Fibroblast of lung (primary cell): ENCODE results near the gene TRPM3. TPM values are rescaled to one million over a fixed set of nuclear protein-coding genes. Genes with fewer than 3 reads are reported as not detected.

Experiments
- DNase-seq, 2 donors: peaks; one replicate each; pipeline versions ENCODE4 v3.0.0 to v3.0.0-alpha.2; 2010; ENCODE audit warnings: low read depth in 2 of 2
- H2AFZ ChIP-seq: 2 replicates; pipeline ENCODE4 v1.5.1; 2012; ENCODE audit warnings: low read length, control low read depth, inconsistent platforms
- H3K27ac ChIP-seq: 2 replicates; pipeline ENCODE4 v1.5.1; 2011; ENCODE audit warnings: low read length, control low read depth; ENCODE audit not compliant: insufficient read depth
- H3K27me3 ChIP-seq: 2 replicates; pipeline ENCODE4 v1.5.1; 2011; ENCODE audit warnings: mild to moderate bottlenecking, low read length; ENCODE audit not compliant: control insufficient read depth, insufficient read depth
- H3K36me3 ChIP-seq: 2 replicates; pipeline ENCODE4 v1.5.1; 2011; ENCODE audit warnings: low read length; ENCODE audit not compliant: control insufficient read depth, insufficient read depth
- H3K4me1 ChIP-seq: 2 replicates; pipeline ENCODE4 v1.5.1; 2011; ENCODE audit warnings: low read length; ENCODE audit not compliant: control insufficient read depth, insufficient read depth; ENCODE audit errors: extremely low read depth
- H3K4me2 ChIP-seq: 2 replicates; pipeline ENCODE4 v1.5.1; 2011; ENCODE audit warnings: low read length, control low read depth; ENCODE audit not compliant: insufficient read depth; ENCODE audit errors: extremely low read depth
- H3K4me3 ChIP-seq, 4 experiments: fragments of 200-600 bp in 1 of 4; sonication (generic) in 1 of 4; replicated peaks in 1 of 4; 2 replicates each; pipeline ENCODE4 v1.5.1; 2011 to 2016; ENCODE audit warnings: low read length in 4 of 4, low read depth in 3 of 4, mild to moderate bottlenecking in 3 of 4, control low read depth in 2 of 4, inconsistent platforms in 1 of 4, mixed read lengths in 1 of 4; ENCODE audit not compliant: insufficient read depth in 1 of 4; ENCODE audit errors: control extremely low read depth in 1 of 4
- H3K79me2 ChIP-seq: 2 replicates; pipeline ENCODE4 v1.5.1; 2012; ENCODE audit warnings: mild to moderate bottlenecking, low read length, inconsistent platforms; ENCODE audit not compliant: control insufficient read depth, insufficient read depth
- H3K9ac ChIP-seq: 2 replicates; pipeline ENCODE4 v1.5.1; 2011; ENCODE audit warnings: mild to moderate bottlenecking, low read length, control low read depth; ENCODE audit not compliant: insufficient read depth
- H3K9me3 ChIP-seq: 2 replicates; pipeline ENCODE4 v1.5.1; 2012; ENCODE audit warnings: low read depth, low read length; ENCODE audit not compliant: control insufficient read depth, insufficient read depth
- H4K20me1 ChIP-seq: 2 replicates; pipeline ENCODE4 v1.5.1; 2011; ENCODE audit warnings: low read length; ENCODE audit not compliant: control insufficient read depth, insufficient read depth; ENCODE audit errors: extremely low read depth
- EZH2 ChIP-seq: IDR thresholded peaks from 2 replicates; pipeline ENCODE4 v1.5.1; 2012; ENCODE audit warnings: low read length, control low read depth, mild to moderate bottlenecking; ENCODE audit errors: missing control alignments
- polyA plus RNA-seq, 2 donors: library from polyadenylated mRNA; depleted of rRNA in 1 of 2; stranded (reverse) in 1 of 2; unstranded in 1 of 2; fragments of >200 nt; gene quantifications; 2 replicates each; pipeline ENCODE4 v1.2.1, GENCODE V29; 2011 to 2012; ENCODE audit warnings: missing spikeins in 1 of 2
- total RNA-seq: library from RNA; depleted of rRNA; stranded (reverse); fragments of >200 nt; gene quantifications from 2 replicates; pipeline ENCODE4 v1.2.1, GENCODE V29; 2014
- TF ChIP-seq, protein P1 (sequence below), 2 donors: IDR thresholded peaks in 1 of 2; conservative IDR thresholded peaks in 1 of 2; 1 replicate in 1 of 2; 2 replicates in 1 of 2; pipeline ENCODE4 v1.5.1; 2011 to 2012; ENCODE audit warnings: low read length in 2 of 2, control low read depth in 1 of 2, inconsistent platforms in 1 of 2, low read depth in 1 of 2, mild to moderate bottlenecking in 1 of 2

TRPM3 gene
- total and polyA plus RNA-seq, 2 donors (not counting 1 experiment from before 2014, with no cell fraction given) = 0.05 to 0.50 TPM

GRCh38 chr9:71003346-71003745, 118.1 kb downstream of the TRPM3 start:
- H3K9me3 ChIP-seq = no peaks in the 10 kb centered on the region
- no peak for TF ChIP-seq EZH2
- TF ChIP-seq, protein P1, sequence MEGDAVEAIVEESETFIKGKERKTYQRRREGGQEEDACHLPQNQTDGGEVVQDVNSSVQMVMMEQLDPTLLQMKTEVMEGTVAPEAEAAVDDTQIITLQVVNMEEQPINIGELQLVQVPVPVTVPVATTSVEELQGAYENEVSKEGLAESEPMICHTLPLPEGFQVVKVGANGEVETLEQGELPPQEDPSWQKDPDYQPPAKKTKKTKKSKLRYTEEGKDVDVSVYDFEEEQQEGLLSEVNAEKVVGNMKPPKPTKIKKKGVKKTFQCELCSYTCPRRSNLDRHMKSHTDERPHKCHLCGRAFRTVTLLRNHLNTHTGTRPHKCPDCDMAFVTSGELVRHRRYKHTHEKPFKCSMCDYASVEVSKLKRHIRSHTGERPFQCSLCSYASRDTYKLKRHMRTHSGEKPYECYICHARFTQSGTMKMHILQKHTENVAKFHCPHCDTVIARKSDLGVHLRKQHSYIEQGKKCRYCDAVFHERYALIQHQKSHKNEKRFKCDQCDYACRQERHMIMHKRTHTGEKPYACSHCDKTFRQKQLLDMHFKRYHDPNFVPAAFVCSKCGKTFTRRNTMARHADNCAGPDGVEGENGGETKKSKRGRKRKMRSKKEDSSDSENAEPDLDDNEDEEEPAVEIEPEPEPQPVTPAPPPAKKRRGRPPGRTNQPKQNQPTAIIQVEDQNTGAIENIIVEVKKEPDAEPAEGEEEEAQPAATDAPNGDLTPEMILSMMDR (conservative IDR thresholded peaks at IDR 0.05 in 1 of 2, IDR thresholded peaks at IDR 0.05 in 1 of 2; ENCODE audit: low read depth in 1 of 2, low read length in 2 of 2) = no peak
- no peak for DNase-seq
- H3K79me2 ChIP-seq = no peaks in the 10 kb centered on the region
- no peaks in the 10 kb centered on the region for H4K20me1 ChIP-seq
- H3K4me3 ChIP-seq = no peak overlapping the region
- H3K4me1 ChIP-seq = no peaks in the 10 kb centered on the region
- H3K4me2 ChIP-seq = no peak overlapping the region
- H3K9ac ChIP-seq = no peak overlapping the region
- H2AFZ ChIP-seq = no peak overlapping the region
- no peak overlapping the region for H3K27ac ChIP-seq
- H3K36me3 ChIP-seq = no peaks in the 10 kb centered on the region
- H3K27me3 ChIP-seq = no peaks in the 10 kb centered on the region

DNA sequence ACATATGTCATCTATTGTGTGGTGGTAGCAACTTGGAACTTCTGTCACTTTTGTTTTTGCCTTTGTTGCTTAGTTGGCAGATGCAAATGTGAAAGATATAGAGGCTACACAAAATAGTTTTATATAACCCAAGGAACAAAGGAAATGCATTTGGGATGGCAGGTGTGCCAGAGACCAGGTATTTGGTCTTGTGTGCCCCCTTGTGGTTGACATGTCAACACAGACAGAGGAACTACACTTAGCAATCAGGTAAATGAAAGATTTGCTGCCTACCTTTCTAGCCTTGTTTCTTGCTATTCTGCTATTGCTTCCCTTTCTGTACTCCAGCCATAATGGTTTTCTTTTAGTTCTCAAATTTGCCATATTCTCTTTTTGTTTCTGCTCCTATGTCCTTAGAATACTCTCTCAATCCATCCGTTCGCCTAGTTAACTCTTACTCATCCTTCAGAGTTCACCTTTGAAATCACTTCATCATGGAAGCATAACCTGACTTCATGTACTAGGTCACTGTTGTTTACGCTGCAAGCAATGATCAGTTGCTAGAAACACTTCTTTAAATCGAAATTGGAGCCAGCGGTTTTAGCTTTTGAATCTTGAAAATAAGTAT, 119.5 kb downstream of the TRPM3 start:
- no peaks in the 10 kb centered on the region for H3K79me2 ChIP-seq
- no peak overlapping the region for H3K4me2 ChIP-seq
- no peak overlapping the region for H3K9ac ChIP-seq
- no peaks in the 10 kb centered on the region for H3K9me3 ChIP-seq
- no peaks in the 10 kb centered on the region for H4K20me1 ChIP-seq
- TF ChIP-seq EZH2 = no peak
- TF ChIP-seq, protein P1 (conservative IDR thresholded peaks at IDR 0.05 in 1 of 2, IDR thresholded peaks at IDR 0.05 in 1 of 2; ENCODE audit: low read depth in 1 of 2, low read length in 2 of 2) = peak; percentile 42 to 48
- no peaks in the 10 kb centered on the region for H3K4me1 ChIP-seq
- no peak overlapping the region for H3K4me3 ChIP-seq
- no peaks in the 10 kb centered on the region for H3K27me3 ChIP-seq
- H3K27ac ChIP-seq = no peak overlapping the region
- no peak overlapping the region for H2AFZ ChIP-seq
- H3K36me3 ChIP-seq = no peaks in the 10 kb centered on the region
- DNase-seq = peak; percentile 18 to 33

DNA sequence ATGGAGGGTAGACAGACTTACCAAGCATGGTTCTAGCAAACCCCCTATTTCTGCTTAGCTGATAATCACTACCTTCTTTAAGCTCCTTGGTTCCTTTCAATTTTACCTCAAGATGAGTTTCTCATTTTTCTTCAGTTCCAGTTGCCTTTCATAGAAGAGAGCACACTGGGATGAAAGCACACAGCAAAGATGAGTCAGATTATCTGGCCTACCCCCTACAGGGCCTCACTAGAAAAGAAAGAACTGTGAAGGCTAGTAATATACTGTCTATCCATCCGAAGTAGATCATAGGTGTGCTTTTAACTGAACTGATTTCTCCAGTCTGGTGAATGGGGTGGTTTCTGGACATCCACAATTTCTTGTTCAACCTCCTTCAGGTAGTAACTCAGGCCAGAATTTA, 122.5 kb downstream of the TRPM3 start:
- no peak for TF ChIP-seq EZH2
- TF ChIP-seq, protein P1 (conservative IDR thresholded peaks at IDR 0.05 in 1 of 2, IDR thresholded peaks at IDR 0.05 in 1 of 2; ENCODE audit: low read depth in 1 of 2, low read length in 2 of 2) = no peak
- Histone ChIP-seq H3K9me3 (no peaks in the 10 kb centered on the region), H3K27me3 (no peaks in the 10 kb centered on the region), H3K36me3 (no peaks in the 10 kb centered on the region), H3K4me1 (no peaks in the 10 kb centered on the region), H3K9ac (no peak overlapping the region), H2AFZ (no peak overlapping the region), H3K4me2 (no peak overlapping the region), H4K20me1 (no peaks in the 10 kb centered on the region), H3K4me3 (no peak overlapping the region), H3K27ac (no peak overlapping the region), H3K79me2 (no peaks in the 10 kb centered on the region)
- DNase-seq = peak in 1 of 2 donors; percentile 6
